ENCODE measurements around the gene ITGB7. TPM values are rescaled to one million over a fixed set of nuclear protein-coding genes. Genes with fewer than 3 reads are reported as not detected.

ITGB7 gene
- total and polyA plus RNA-seq, 9 of the 15 experiments (the other 6 are each of a cell fraction or from before 2014, with no cell fraction given), result 0.06 to 2.0 (median 0.67) TPM

DNA sequence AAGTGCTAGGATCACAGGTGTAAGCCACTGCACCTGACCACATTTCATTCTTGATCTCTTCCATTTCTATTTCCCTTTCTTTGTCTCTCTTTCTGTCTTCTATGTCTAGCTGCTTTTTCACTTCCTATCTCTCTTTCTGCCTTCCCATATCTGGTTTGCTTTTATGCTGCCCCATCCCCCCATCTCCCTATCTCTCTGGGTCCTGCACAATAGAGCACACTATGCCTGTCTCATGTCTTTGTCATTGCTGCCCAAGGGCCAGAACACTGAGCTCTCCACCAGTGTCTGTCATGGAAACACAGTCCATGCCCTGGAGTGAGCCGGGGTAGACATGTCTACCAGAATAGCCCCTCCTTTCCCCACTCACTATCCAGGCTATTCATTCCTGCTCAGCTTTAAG, 37.3 kb upstream of the ITGB7 start (continued):
- TF ChIP-seq AFF4 (CRISPR knock-in tag; IDR thresholded peaks at IDR 0.05) (no peak), BRD9 (IDR thresholded peaks at IDR 0.05; ENCODE audit: low read depth, partially characterized antibody) (peak; percentile 47), POLR2A (conservative IDR thresholded peaks at IDR 0.05) (0 out of 2 replicates have a peak, but pooled peaks have one; percentile 20), ZFP30 (CRISPR knock-in tag; IDR thresholded peaks at IDR 0.05; ENCODE audit: borderline replicate concordance) (no peak), TAF15 (IDR thresholded peaks at IDR 0.05; ENCODE audit: low read depth, low read length) (no peak), GTF2A2 (tag; IDR thresholded peaks at IDR 0.05) (no peak), KAT7 (CRISPR knock-in tag; IDR thresholded peaks at IDR 0.05; ENCODE audit: borderline replicate concordance) (no peak), CHCHD3 (CRISPR knock-in tag; IDR thresholded peaks at IDR 0.05) (no peak), BACH1 (tag; IDR thresholded peaks at IDR 0.05) (no peak), TRIM28 (IDR thresholded peaks at IDR 0.05) (peak; percentile 40; the same call in 1 of the 2 replicates), SRSF1 (IDR thresholded peaks at IDR 0.05; ENCODE audit: low read depth, low read length) (no peak), RBFOX2 (IDR thresholded peaks at IDR 0.05; ENCODE audit: low read depth, low read length) (no peak), ZNF197 (CRISPR knock-in tag; IDR thresholded peaks at IDR 0.05; ENCODE audit: low read depth) (no peak), DPF2 (IDR thresholded peaks at IDR 0.05) (peak; percentile 81), RFX1 (IDR thresholded peaks at IDR 0.05) (no peak), ZNF224 (CRISPR knock-in tag; IDR thresholded peaks at IDR 0.05) (no peak), KAT2B (IDR thresholded peaks at IDR 0.05; ENCODE audit: low read depth, low read length) (no peak), MIER1 (IDR thresholded peaks at IDR 0.05; ENCODE audit: low read depth) (no peak)
- TF ChIP-seq, protein P1, sequence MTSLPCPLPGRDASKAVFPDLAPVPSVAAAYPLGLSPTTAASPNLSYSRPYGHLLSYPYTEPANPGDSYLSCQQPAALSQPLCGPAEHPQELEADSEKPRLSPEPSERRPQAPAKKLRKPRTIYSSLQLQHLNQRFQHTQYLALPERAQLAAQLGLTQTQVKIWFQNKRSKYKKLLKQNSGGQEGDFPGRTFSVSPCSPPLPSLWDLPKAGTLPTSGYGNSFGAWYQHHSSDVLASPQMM (CRISPR knock-in tag; IDR thresholded peaks at IDR 0.05), result no peak
- TF ChIP-seq, protein P2, sequence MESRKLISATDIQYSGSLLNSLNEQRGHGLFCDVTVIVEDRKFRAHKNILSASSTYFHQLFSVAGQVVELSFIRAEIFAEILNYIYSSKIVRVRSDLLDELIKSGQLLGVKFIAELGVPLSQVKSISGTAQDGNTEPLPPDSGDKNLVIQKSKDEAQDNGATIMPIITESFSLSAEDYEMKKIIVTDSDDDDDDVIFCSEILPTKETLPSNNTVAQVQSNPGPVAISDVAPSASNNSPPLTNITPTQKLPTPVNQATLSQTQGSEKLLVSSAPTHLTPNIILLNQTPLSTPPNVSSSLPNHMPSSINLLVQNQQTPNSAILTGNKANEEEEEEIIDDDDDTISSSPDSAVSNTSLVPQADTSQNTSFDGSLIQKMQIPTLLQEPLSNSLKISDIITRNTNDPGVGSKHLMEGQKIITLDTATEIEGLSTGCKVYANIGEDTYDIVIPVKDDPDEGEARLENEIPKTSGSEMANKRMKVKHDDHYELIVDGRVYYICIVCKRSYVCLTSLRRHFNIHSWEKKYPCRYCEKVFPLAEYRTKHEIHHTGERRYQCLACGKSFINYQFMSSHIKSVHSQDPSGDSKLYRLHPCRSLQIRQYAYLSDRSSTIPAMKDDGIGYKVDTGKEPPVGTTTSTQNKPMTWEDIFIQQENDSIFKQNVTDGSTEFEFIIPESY (CRISPR knock-in tag; IDR thresholded peaks at IDR 0.05), result no peak
- TF ChIP-seq, protein P3, sequence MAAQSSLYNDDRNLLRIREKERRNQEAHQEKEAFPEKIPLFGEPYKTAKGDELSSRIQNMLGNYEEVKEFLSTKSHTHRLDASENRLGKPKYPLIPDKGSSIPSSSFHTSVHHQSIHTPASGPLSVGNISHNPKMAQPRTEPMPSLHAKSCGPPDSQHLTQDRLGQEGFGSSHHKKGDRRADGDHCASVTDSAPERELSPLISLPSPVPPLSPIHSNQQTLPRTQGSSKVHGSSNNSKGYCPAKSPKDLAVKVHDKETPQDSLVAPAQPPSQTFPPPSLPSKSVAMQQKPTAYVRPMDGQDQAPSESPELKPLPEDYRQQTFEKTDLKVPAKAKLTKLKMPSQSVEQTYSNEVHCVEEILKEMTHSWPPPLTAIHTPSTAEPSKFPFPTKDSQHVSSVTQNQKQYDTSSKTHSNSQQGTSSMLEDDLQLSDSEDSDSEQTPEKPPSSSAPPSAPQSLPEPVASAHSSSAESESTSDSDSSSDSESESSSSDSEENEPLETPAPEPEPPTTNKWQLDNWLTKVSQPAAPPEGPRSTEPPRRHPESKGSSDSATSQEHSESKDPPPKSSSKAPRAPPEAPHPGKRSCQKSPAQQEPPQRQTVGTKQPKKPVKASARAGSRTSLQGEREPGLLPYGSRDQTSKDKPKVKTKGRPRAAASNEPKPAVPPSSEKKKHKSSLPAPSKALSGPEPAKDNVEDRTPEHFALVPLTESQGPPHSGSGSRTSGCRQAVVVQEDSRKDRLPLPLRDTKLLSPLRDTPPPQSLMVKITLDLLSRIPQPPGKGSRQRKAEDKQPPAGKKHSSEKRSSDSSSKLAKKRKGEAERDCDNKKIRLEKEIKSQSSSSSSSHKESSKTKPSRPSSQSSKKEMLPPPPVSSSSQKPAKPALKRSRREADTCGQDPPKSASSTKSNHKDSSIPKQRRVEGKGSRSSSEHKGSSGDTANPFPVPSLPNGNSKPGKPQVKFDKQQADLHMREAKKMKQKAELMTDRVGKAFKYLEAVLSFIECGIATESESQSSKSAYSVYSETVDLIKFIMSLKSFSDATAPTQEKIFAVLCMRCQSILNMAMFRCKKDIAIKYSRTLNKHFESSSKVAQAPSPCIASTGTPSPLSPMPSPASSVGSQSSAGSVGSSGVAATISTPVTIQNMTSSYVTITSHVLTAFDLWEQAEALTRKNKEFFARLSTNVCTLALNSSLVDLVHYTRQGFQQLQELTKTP (IDR thresholded peaks at IDR 0.05; ENCODE audit: low read depth in 1 of 2, partially characterized antibody in 2 of 2), result no peak
